ENCODE data around the gene COL4A3.
"Not testable (repeated sequence)": the region's sequence is repeated elsewhere in the genome, so short reads cannot be mapped to it uniquely, and the experiment has no call there.

The COL4A3 gene

GRCh38 chr2:227219312-227220105 is 55.1 kb downstream of the COL4A3 start:
- ATAC-seq, result no peak

- no peak for ATAC-seq
These were observed 56.7 kb downstream of the COL4A3 start for GRCh38 chr2:227221120-227221519.

- no peak for ATAC-seq
These were observed 57.9 kb downstream of the COL4A3 start for GRCh38 chr2:227222292-227222691.

DNA sequence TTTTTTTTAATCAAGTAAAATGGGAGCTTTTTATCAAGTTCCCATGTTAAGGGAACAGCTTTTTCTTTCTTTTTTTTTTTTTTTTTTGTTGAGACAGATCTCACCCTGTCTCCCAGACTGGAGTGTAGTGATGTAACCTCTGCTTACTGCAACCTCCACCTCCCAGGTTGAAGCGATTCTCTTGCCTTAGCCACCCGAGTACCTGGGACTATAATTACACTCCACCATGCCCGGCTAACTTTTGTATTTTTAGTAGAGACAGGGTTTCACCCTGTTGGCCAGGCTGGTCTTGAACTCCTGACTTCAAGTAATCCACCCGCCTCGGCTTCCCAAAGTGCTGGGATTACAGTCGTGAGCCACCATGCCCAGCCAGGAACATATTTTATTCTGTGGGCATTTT is 61.2 kb downstream of the COL4A3 start:
- not testable (repeated sequence) for ATAC-seq

- ATAC-seq, result no peak
These were observed 63.7 kb downstream of the COL4A3 start for GRCh38 chr2:227228061-227228667.

GRCh38 chr2:227230151-227230550 is 65.7 kb downstream of the COL4A3 start:
- no peak for ATAC-seq

DNA sequence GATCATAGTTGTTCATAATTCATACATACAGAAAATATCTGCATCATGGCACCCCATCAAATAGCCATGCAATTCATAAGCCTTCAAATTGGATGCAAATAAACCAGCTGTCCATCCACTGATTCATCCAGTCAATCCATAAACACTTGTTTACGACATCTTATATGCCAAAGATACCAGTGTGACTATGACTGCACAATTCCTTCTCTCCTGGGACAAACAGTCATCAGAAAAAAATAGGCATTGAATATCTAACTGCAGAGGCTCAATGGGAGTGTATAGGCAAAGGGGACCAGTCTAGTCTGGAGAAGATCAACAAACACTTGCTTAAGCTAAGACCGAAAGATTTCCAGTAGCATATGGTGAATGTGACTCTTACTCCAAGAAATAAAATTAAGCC is 70.0 kb downstream of the COL4A3 start:
- ATAC-seq, result no peak

DNA sequence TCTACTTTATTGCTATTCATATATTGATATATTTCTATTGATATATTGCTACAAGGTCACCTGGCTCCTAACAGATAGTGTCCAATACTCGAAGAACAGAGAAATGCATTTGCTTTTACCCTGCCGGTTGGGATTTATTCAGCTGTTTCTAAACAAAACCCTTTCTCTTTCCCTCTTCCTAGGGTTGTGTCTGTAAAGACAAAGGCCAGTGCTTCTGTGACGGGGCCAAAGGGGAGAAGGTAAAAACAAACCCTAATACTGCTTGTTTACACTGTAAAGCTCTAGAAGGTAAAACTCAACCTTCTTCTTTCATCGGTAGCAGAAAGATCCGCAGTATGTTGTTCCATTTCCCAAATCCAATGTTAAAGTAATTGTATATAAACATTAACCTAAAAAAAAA is 73.4 kb downstream of the COL4A3 start:
- no peak for ATAC-seq

- ATAC-seq, result no peak
These were observed 74.1 kb downstream of the COL4A3 start for GRCh38 chr2:227238238-227239237.

DNA sequence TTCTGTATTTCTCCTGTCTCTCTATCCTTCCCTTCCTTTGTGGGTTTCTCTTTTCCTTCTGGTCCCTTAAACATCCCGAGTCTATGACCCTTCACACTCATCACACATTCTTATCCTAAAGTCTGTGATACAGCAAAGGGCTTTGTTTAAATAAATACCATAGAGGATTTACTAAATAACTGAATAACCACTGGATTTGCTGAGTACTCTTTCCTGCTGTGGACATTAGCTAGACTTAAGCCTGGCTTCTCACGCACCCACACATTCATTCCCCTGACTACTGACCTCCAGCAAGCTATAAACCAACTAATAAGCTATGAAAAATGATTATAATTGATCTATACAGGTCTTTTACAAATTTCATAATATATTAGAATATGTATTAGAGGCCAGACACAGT is 76.6 kb downstream of the COL4A3 start:
- ATAC-seq, result no peak

GRCh38 chr2:227248876-227249275 is 84.5 kb downstream of the COL4A3 start:
- no peak for ATAC-seq

- ATAC-seq, result no peak
These were observed 88.4 kb downstream of the COL4A3 start for GRCh38 chr2:227252831-227253230.

- no peak for ATAC-seq
These were observed 92.2 kb downstream of the COL4A3 start for GRCh38 chr2:227256605-227257004.

GRCh38 chr2:227257820-227258219 is 93.4 kb downstream of the COL4A3 start:
- no peak for ATAC-seq

- ATAC-seq, result no peak
These were observed 95.6 kb downstream of the COL4A3 start for GRCh38 chr2:227260041-227260440.

DNA sequence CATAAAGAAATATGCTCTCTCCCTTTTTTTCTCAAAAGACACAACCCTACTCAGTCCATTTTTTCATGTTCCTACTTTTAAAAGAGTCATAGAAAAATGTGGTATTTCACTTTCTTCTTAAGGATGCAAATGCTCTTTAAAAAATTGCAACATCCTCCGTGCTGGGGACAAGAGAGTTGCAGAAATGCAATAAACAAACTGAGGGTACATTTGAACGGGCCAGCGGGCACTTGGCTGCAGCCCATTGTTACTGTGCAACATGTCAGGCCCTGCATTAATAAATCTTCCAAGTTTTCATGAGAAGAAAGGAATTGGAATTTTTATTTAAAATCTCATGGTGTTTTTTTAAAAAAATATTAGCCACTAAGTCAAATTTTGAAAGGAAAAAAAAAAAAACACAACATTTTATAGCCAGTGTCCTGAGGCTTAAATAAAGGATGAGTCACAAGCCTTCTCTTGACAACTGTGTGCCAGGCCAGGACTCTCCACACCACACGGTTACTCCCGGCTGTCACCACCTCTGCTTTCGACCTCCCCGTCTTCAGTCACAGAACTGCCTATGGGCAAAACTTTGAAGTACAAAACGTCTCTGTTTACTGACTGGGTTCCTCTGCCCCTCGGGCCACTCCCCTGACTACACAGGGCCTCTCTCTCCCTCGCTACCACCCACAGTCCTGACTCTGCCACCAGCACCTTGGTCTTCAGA is 103.1 kb downstream of the COL4A3 start:
- ATAC-seq, result no peak

DNA sequence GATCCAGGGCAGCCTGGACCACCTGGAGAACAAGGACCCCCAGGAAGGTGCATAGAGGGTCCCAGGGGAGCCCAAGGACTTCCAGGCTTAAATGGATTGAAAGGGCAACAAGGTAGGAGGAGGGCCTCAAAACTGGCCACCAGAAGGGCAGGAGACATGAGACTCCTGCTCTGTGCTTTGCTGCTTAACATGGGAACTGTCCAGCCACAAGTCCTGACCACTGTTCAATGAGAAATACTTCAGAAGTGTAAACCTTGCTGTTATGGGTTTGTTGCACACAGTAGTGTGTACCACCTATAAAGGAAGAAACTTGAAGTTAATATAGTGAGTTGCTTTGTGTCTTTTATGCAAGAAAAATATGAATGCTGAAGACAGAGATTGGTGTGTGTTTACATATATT is 116.5 kb downstream of the COL4A3 start:
- ATAC-seq, result no peak

GRCh38 chr2:227285741-227286236 is 121.4 kb downstream of the COL4A3 start:
- no peak for ATAC-seq

GRCh38 chr2:227287771-227288170 is 123.3 kb downstream of the COL4A3 start:
- ATAC-seq, result no peak

DNA sequence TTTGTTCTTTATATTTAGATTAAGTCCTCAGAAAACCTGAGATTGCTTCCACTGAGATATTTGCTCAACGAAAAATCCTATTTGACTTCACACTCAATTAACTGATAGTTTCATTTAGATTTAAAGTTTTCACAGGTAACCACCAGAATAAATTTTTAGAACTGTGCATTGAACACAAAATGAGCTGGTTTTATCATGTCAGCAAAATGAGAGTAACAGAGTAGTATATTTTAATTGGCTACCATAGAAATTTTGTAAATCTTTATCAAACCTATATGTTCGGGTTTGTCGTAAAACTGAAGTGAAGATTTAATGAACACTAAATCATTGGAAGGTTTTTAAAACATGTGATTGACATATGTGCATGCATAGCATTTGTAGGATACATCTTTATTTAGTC is 127.9 kb downstream of the COL4A3 start:
- no peak for ATAC-seq

GRCh38 chr2:227293531-227293930 is 129.1 kb downstream of the COL4A3 start:
- ATAC-seq, result no peak

- ATAC-seq, result no peak
These were observed 131.4 kb downstream of the COL4A3 start for GRCh38 chr2:227295806-227296205.
